ENCODE measurements around the gene THSD4.
A peak's percentile ranks its signal among the peaks of the same experiment; 100 is the strongest.

Gene THSD4

DNA sequence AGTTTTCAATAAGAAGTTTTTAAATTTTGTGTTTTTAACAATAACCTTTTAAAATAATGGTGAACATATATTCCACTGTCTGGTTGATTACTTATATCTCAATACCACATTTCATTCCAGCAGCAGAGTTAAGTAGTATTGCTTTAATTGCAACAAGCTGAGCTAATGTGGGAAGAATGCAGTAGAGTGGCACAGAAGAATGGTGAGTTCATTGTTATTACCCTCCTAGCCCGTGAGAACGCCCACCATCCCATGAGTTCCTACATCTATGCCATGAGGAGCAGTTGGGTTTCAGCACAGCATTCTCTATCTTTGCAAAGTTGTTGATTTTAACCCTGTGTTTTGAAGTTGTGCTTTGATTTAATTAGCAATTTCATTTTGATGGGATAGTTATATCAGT is 677.2 kb downstream of the THSD4 start:
- DNase-seq (ENCODE audit: low read depth) = peak; percentile 80

DNA sequence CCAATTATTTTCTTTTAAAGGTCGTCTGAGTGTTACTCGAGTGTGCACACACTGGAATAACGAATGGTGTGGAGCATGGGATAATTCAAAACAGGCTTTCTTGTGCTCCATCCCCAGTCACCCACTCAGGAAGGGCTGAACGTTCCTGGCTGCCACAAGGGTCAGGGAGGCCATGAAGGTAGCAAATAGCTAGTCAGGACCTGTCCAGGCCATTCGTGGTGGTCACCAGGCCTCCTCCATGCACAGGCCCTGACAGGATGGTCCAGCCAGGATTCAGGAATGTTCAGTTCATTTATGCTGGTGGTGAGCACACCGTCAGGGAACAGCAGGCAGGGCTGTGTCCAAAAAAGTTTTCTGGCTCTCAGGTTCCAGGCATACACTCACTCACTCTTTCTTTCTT is 683.4 kb downstream of the THSD4 start:
- DNase-seq (ENCODE audit: low read depth) = no peak
- TF ChIP-seq, protein P1, sequence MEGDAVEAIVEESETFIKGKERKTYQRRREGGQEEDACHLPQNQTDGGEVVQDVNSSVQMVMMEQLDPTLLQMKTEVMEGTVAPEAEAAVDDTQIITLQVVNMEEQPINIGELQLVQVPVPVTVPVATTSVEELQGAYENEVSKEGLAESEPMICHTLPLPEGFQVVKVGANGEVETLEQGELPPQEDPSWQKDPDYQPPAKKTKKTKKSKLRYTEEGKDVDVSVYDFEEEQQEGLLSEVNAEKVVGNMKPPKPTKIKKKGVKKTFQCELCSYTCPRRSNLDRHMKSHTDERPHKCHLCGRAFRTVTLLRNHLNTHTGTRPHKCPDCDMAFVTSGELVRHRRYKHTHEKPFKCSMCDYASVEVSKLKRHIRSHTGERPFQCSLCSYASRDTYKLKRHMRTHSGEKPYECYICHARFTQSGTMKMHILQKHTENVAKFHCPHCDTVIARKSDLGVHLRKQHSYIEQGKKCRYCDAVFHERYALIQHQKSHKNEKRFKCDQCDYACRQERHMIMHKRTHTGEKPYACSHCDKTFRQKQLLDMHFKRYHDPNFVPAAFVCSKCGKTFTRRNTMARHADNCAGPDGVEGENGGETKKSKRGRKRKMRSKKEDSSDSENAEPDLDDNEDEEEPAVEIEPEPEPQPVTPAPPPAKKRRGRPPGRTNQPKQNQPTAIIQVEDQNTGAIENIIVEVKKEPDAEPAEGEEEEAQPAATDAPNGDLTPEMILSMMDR (conservative IDR thresholded peaks at IDR 0.05; ENCODE audit: low read depth, low read length) = no peak
- H3K4me3 ChIP-seq (ENCODE audit: low read length) = no peak overlapping the region

More for the DNA sequence above, 677.2 kb downstream of the THSD4 start:
- no peak overlapping the region for H3K4me3 ChIP-seq (ENCODE audit: low read length)
- TF ChIP-seq, protein P1 (conservative IDR thresholded peaks at IDR 0.05; ENCODE audit: low read depth, low read length) = no peak

DNA sequence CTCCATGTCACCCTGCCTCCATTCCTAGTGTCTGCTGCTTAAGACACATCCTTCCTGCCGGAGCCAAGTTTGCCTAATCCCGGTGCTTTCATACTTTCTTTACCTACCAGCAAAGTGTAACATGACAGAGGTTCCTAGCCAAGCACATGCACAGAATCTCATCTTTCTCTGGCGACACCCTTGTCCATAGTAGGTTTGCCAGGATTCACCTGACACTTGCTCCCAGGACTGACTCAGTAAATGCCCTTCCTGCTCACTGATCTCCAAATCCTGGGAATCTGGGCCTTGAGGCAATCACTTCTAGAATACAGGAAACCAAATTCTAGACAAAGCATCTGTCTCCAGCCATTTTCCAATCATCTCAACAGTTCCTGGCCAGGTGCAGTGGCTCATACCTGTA is 684.9 kb downstream of the THSD4 start:
- TF ChIP-seq, protein P1 (conservative IDR thresholded peaks at IDR 0.05; ENCODE audit: low read depth, low read length) = no peak
- no peak for DNase-seq (ENCODE audit: low read depth)
- H3K4me3 ChIP-seq (ENCODE audit: low read length) = no peak overlapping the region

DNA sequence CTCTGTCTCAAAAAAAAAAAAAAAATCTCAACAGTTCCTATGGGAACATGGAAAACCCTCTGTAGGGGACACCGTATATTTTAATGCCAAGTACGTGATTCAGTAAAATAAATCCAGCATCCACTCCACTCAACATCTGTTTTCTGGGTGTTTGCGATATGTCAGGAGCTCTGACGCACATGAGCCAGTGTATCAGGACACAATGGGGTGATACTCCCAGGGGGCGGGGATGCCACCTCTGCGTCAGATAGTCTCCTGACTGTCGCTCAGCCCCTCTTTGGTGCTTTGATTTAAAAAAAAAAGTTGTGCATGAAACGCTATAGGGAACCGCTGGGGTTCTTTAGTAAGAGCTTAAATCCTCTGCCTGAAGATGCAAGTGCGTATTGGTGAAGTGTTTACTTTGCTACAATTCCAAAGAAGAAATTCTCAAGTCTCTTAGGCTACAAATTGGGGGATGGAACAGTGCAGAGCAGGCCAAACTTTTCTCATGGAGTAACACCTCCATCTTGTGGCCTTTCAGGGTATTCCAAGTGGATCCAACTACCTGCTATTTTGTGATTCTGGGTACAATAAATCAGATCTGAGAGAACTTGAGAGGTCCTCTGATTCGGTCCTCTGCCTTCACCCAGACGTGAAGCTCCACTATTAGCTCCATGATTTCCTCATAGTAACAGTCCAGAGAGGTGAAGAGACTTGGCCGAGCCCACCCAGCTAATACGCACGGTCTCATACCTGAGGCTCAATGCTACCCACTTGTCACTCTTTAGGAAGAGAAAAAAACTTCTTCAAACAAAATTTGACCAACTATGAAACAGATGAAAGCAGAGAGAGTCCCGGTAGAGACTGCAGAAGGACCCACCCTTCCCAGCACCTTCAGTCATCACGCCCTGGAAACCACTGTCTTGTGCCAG is 685.8 kb downstream of the THSD4 start:
- no peak overlapping the region for H3K4me3 ChIP-seq (ENCODE audit: low read length)
- no peak for DNase-seq (ENCODE audit: low read depth)

DNA sequence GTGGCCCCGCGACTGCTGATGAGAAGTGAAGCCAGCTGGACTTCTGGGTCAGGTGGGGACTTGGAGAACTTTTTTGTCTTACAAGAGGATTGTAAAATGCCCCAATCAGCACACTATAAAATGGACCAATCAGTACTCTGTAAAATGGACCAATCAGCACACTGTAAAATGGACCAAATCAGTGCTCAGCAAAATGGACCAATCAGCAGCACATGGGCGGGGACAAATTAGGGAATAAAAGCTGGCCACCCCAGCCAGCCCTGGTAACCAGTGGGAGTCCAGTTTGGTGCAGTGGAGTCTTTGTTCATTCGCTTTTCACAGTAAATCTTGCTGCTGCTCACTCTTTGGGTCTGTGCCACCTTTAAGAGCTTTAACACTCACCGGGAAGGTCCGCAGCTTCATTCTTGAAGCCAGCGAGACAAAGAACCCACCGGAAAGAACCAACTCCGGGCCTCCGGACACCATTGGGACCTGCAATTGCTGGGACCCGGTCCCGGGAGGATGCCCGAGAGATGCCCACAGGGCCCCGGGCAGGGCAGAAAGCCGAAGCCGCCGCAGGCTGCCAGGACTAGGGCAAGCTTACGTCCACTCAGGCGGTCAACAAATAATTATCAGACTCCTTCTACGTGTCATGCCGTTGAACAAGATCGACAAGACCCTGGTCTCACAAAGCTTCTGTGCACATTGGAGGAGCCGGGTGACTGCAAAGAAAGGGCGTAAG is 686.8 kb downstream of the THSD4 start:
- H3K4me3 ChIP-seq (ENCODE audit: low read length) = no peak overlapping the region
- no peak for DNase-seq (ENCODE audit: low read depth)
- TF ChIP-seq, protein P1 (conservative IDR thresholded peaks at IDR 0.05; ENCODE audit: low read depth, low read length) = no peak

More for the DNA sequence above, 685.8 kb downstream of the THSD4 start:
- TF ChIP-seq, protein P1 (conservative IDR thresholded peaks at IDR 0.05; ENCODE audit: low read depth, low read length) = peak; percentile 83

DNA sequence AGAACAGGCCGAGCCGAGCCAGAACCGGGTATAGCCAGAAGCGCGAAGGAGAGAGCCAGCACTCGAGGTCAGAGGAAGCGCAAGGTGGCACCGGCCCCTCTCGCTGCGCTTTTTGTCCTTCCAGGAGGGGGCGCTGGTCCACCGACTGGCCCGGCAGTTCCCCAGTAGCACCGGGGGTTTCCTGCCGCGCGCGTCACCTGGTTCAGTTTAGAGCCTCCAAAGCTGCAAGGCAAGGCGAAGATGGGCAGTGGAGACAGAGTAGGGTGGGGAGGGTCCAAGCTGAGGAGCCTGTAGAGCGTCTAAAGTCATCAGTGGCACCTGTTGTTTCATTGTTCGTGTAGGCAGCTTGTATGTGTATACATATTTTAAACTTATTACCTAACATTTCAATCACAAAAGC is 687.5 kb downstream of the THSD4 start:
- TF ChIP-seq, protein P1 (conservative IDR thresholded peaks at IDR 0.05; ENCODE audit: low read depth, low read length) = peak; percentile 40
- DNase-seq (ENCODE audit: low read depth) = no peak
- no peak overlapping the region for H3K4me3 ChIP-seq (ENCODE audit: low read length)

All from retinal pigment epithelial cell (primary cell).